ENCODE data around the gene SKAP1.

The SKAP1 gene

DNA sequence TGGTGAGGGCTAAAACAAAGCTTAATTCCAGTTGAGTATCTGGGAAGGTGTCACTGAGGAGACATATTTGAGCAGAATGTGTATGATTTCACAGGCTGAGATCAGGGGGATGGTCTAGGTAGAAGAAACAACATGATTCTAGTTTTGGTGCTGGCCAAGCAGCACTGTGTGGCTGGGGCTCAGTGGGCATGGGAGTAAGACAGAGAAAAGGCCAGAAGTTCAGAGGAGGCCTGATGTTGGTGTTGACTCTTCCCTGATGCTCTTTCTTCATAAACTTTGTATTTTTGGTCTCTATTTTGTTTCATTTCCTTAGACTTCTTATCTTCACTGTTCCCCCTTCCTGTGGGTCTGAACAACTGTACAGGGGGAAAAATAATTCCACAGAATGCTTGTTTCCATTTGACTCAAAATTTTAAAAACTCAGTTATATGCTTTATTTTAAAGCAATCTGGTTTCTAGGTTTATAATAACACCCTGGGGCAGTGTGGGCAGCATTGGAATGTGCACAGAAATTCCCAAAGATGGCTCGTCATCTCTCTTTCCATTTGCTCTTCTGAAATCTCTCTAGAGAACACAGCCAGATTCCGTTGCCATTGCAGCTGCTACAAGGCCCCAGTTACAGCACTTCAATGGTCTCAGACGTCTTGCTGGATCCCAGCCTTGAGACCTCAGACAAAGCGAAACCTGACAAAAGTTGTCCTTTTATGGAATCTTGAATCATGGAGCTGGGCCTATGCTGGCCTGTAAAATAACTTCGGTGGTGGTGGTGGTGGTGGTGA lies 254.1 kb downstream of the SKAP1 start:
- no peak for DNase-seq (ENCODE audit: low read depth, low spot score)

DNA sequence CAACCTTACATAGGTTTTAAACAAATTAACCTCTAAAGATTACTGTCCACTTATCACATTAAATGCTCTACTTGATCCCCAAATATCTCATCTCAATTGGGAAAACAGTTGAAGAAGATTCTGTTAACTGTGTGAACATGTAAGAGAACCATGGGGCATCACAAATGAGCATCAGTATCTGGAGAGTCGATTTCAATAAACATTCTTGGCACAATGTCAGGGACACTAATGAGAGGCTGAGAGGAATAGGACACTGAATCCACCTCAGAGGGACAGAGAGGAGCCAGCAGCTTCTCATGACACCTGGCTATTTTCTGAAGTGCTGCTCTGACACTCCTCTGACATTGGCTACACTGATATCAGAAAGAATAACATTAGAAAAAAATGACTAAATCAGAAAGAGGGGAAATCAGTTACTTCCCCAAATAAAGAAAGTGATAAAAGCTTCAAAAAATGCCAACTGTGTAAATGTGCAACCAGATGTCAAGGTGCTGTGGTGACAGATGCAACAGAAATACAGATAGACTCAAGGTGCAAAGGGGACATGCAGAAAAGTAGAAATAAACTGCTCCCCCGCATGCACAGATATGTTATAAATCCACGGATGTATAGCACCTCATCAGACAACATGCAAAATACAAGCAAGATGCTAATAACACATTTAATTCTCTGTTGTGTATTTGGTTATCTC lies 255.0 kb downstream of the SKAP1 start:
- DNase-seq (ENCODE audit: low read depth, low spot score) = no peak

GRCh38 chr17:48173191-48173984 lies 256.6 kb downstream of the SKAP1 start:
- no peak for DNase-seq (ENCODE audit: low read depth, low spot score)

DNA sequence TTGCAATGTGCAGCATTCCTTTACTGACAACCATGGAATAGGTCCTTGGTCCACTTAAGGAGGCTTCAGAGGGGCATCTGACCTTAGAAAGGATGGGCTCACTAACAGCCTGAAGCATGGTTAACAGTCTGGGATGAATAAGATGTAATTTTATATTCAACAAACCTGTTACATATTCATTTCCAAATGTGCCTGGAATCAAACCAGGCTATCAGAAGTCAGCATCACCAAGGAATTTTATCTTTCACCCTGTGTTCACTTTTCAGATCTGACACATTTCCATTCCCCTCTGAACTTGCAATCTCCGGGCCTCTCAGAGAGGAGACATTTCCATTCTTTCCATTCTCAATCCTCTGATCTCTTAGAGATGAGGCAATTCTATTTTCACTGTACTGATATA lies 260.1 kb downstream of the SKAP1 start:
- no peak for DNase-seq (ENCODE audit: low read depth, low spot score)

GRCh38 chr17:48163809-48164208 lies 266.2 kb downstream of the SKAP1 start:
- no peak for DNase-seq (ENCODE audit: low read depth, low spot score)

DNA sequence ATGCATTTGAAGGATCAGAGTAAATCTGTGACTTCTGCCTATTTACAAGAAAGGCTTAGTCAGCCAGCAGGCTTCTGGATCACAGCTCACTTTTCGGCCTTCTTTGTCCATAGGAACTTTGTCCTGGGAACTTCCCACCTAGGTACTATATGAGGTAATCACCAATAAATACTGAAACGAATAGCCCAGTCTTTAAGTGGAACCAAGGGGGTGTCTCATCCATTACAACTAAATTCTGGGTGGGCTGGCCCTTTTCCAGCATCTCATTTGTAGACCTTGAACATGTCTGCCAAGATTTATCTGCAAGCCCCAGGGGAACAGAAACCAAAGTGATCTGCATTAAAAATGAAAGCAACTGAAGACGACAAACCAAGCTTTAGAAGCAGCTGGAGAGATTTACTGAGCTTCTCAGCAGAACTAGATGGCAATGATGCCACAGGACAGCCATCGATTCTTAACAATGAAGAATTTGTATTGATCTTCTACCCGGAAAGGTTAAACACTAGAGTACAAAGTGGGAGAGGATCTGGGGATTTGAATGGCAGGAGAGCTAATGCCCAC lies 267.0 kb downstream of the SKAP1 start:
- no peak for DNase-seq (ENCODE audit: low read depth, low spot score)

DNA sequence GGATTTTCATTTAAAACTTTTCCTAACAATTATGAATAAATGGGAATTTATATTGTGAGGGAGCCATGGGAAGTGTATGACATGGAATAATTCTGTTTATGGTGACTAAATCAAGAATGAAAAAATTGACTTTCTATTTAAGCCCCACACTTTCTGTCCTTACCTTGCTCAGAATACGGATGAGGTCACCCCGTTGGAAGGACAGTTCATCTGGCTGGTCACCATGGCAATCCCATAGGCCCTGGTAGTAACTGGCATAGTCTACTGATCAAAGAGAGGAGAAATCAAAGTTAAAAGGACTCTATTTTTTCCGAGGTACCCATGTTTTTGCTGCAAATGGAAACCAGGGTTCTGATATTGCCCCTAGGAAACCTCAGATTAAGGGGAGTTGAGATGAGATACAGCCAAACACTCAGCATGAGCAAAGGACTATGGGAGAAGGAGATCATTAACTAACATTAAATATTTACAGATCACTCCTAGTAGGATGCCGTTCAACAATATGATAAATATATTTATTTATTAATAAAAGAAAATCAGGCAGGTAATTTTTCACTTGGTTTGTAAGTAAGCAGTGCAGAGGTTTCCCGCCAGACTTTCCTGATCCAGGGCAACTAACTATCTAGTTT lies 267.6 kb downstream of the SKAP1 start:
- no peak for DNase-seq (ENCODE audit: low read depth, low spot score)

GRCh38 chr17:48161127-48161905 lies 268.7 kb downstream of the SKAP1 start:
- no peak for DNase-seq (ENCODE audit: low read depth, low spot score)

- DNase-seq (ENCODE audit: low read depth, low spot score) = no peak
These were observed 269.6 kb downstream of the SKAP1 start for GRCh38 chr17:48160177-48161081.

GRCh38 chr17:48159232-48159631 lies 270.8 kb downstream of the SKAP1 start:
- DNase-seq (ENCODE audit: low read depth, low spot score) = no peak

DNA sequence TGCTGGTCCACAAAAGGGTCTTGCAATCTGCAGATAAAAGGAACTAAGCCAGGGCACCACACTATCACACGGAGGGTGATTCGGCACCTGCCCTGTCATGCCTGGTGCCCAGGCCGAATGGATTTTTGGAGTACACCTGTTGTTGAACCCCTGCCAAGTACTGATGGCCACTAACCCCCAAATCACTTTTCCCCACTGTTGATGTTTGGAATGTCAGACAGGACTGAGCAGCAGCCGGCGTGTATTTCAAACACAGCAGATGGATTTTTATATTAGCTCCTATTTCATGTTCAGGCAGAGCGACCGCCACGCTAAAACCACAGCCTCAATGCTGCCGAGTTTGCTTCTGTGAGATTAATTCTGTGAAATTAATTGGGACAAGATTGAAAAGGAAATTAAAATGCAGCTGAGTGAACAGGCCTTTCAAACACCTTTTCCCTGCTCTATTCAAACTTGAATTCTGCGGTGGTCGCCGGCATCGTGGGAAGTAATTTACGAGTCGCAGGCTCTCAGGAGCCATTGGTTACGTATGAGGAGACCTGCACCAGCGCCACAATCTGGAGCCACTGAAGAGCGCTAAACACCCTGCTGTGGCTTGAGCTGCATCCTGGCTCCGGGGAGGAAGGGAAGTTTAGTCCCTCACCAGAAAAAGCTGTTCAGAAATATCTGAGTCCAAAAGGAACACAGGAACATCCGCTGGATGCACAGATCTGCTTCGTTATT lies 274.0 kb downstream of the SKAP1 start:
- DNase-seq (ENCODE audit: low read depth, low spot score) = no peak

GRCh38 chr17:48153691-48154358 lies 276.2 kb downstream of the SKAP1 start:
- no peak for DNase-seq (ENCODE audit: low read depth, low spot score)

DNA sequence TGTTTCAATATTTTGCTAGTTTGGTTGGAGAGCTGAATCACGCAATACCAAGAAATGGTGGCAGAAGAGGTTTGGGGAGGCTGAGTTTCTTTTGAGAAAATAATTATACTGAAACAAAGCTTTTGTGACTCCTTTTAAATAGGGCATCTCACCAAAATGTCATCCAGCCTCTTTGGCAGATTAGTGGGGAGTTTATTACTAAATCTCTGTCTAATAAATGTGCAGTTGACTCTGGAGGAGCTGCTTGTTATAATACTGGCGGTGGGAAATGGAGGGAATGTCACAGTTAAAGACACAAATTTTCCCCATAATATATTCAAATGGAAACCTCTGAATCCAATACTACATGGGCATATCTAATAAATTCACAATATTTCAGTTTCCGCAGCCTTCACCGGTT lies 277.7 kb downstream of the SKAP1 start:
- no peak for DNase-seq (ENCODE audit: low read depth, low spot score)

DNA sequence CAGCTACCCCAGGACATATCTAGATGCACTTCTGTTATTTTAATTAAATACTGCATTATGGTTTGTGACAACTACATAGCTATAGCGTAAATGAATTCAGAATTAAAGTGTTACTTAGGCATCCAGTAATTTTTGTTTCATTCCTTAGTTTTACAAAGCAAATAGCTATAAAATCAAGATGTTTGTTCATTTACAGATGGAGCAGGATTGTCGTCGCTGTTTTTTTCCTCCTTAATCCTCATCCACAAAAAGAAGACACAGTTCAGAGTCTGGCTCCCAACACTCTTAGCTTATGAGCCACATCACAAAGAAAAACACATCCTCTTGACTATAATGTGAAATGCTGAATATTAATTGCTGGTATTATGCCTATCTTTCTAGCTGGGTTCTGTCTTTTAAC lies 278.8 kb downstream of the SKAP1 start:
- no peak for DNase-seq (ENCODE audit: low read depth, low spot score)

- DNase-seq (ENCODE audit: low read depth, low spot score) = no peak
These were observed 279.4 kb downstream of the SKAP1 start for GRCh38 chr17:48150597-48151001.

DNA sequence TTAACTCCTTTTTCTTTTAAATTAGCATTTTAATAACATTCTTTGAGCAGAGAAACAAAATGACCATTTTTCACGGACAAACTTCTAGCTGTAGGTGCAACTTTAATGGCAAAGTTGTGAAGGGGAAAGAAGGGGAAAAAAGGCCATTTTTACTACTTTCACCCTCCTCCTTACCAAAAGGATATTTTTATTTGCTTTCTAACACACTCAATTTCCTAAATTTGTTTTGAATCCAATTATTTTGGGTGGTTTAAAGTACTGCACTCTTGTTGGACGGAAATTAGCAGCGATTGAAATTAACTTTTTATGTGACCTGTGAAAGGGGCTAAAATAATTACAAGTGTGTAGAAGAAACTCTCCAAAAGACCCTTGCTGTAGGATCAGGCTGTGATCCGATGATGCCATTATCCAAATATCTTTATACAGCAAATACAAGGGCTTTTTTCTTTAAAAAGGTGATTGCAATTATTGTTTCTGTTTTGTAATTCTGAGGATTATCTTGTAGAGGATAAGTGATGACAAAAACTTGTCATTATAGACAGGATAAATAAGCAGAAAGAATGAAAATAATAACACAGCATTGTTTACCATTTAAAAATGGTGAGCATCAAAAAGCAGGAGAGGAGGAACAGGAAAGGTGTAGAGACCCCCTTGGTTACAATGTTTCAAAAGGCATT lies 280.1 kb downstream of the SKAP1 start:
- DNase-seq (ENCODE audit: low read depth, low spot score) = no peak

- no peak for DNase-seq (ENCODE audit: low read depth, low spot score)
These were observed 280.9 kb downstream of the SKAP1 start for GRCh38 chr17:48148854-48149786.
